Activated naive CD4-positive, alpha-beta T cell treated with anti-CD3 and anti-CD28 coated beads, Interleukin-2, amount 50 U/mL, for 72 hours (primary cell): Measurements from ENCODE around the gene CYP19A1. TPM values are rescaled to one million over a fixed set of nuclear protein-coding genes. Genes with fewer than 3 reads are reported as not detected.
"Not testable (repeated sequence)": the region's sequence is repeated elsewhere in the genome, so short reads cannot be mapped to it uniquely, and the experiment has no call there.

ENCODE experiments used
- ATAC-seq, 2 donors: fragments of 150-1000 bp; cut with Tn5 transposase; 2 replicates each; pipeline ENCODE4 v1.10.0; 2021; ENCODE audit warnings: mild to moderate bottlenecking in 2 of 2, moderate library complexity in 2 of 2
- DNase-seq, 2 donors: peaks; one replicate each; pipeline ENCODE4 v3.0.0; 2021 to 2022; ENCODE audit warnings: low spot score in 2 of 2
- H3K27ac Mint-ChIP-seq, 2 donors: one replicate each; pipeline ENCODE4 v1.8.0; 2022; ENCODE audit warnings: mild to moderate bottlenecking in 2 of 2, mixed read lengths in 2 of 2
- H3K36me3 Mint-ChIP-seq, 2 donors: one replicate each; pipeline ENCODE4 v1.8.0; 2022; ENCODE audit warnings: mixed read lengths in 2 of 2
- H3K9me3 Mint-ChIP-seq, 2 donors: one replicate each; pipeline ENCODE4 v1.8.0; 2022; ENCODE audit warnings: mixed read lengths in 2 of 2
- total RNA-seq, 2 donors: library from RNA; stranded (reverse); gene quantifications; one replicate each; pipeline ENCODE4 v1.2.3, GENCODE V29; 2022

The CYP19A1 gene
- total RNA-seq, 2 donors from 2014 or later, result 0.75 to 1.3 TPM

DNA sequence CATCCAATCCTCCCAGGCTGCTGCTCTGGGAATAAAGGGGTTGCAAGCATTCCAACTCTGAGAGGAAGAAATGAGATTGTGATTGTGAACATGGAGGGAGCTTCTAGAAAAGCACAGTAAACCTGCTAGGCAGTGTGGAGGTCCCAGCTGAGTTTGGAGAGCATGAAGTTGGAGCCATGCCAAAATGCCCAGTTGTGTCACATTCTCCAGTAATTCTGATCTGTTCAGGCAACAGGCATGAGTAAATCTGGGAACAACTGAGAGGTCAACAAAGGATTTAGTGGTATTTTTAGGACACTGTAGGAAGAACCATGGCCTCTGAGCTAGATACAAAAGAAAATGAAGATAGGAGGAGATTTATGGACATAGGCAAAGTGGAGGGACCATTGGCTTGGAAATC, 74.7 kb downstream of the CYP19A1 start:
- H3K27ac Mint-ChIP-seq, result no peak overlapping the region
- no peak for ATAC-seq

DNA sequence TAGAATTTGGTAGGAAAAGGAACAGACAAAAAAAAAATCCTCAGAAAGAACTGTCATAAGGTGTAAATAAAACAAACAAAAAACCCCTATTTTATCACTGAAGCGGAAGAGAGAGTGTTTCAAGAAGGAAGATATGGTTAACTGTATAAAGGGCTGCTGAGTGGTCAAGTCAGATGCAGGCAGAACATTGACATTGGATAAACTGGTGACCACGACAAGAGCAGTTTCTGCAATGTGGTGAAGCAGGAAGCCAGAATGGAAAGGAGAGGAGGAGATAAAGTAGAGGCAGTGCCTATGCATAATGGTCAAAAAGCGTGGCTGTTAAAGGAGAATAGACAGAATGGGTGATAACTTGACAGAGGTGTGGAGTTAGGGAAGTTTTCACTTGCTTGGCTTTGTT, 75.3 kb downstream of the CYP19A1 start:
- Mint-ChIP-seq H3K36me3 (no peaks in the 10 kb centered on the region), H3K27ac (no peak overlapping the region), H3K9me3 (peaks cover 4 to 6% of the 10 kb centered on the region in 2 donors)
- DNase-seq, result no peak
- ATAC-seq, result no peak

More for the DNA sequence above, 74.7 kb downstream of the CYP19A1 start:
- no peak for DNase-seq
- H3K36me3 Mint-ChIP-seq, result no peaks in the 10 kb centered on the region
- H3K9me3 Mint-ChIP-seq, result peaks cover 4 to 6% of the 10 kb centered on the region in 2 donors

DNA sequence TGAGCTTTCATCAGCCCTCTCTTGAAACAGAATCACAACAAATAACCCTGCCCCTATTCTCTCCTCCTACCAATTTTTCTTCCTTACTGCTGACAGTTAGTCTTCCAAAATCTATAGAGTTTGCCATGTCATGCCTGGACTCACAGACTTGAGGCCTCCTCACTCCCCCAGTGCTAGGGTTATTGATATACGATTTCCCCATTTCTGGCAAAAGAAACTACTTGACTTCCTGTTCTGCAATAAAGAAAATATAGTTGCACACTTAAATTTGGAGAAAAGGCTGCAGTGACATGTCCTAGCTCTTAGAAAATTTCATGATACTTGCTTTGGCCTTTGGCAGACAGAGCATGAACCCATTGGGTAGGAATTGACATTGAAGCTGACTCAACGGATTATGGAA, 75.9 kb downstream of the CYP19A1 start:
- DNase-seq (no peak), ATAC-seq (no peak)
- H3K9me3 Mint-ChIP-seq, result peaks cover 4 to 6% of the 10 kb centered on the region in 2 donors
- H3K27ac Mint-ChIP-seq, result no peak overlapping the region
- H3K36me3 Mint-ChIP-seq, result no peaks in the 10 kb centered on the region

DNA sequence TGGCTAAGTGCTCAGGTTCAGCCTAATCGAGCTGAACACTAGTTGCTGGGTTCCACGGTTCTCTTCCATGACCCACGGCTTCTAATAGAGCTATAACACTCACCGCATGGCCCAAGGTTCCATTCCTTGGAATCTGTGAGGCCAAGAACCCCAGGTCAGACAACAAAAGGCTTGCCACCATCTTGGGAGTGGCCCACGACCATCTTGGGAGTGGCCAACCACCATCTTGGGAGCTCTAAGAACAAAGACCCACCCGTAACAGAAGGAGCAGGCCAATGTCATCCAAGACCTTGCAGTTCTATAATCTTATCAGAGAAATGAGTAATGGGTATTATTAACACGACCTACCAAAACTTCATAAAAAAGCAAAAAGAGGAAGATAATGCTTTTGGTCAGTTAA, 77.3 kb downstream of the CYP19A1 start:
- not testable (repeated sequence) for DNase-seq, H3K27ac Mint-ChIP-seq, H3K36me3 Mint-ChIP-seq

DNA sequence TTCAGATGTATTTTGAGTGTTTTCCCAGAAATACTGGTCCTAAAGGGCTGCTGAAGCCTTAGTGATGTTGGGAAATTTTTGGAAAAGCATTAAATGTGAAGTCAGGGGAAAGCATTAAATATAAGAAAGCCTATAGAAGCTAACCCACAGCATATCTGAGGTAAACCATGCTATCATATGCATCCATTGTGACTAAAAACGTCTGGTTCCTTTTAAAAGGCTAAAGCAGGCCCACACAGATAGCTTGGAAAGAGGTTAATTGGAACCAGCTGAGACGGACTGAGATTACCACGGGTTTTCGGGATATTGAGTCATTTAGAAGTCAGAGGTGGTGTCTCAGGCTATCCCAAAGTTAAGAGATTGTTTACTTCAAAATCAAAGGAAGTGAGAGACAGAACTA, 78.2 kb downstream of the CYP19A1 start:
- no peak for DNase-seq
- H3K27ac Mint-ChIP-seq, result no peak overlapping the region
- no peaks in the 10 kb centered on the region for H3K36me3 Mint-ChIP-seq
- ATAC-seq, result no peak
- H3K9me3 Mint-ChIP-seq, result peaks cover 4 to 6% of the 10 kb centered on the region in 2 donors

More for the DNA sequence above, 77.3 kb downstream of the CYP19A1 start:
- not testable (repeated sequence) for H3K9me3 Mint-ChIP-seq, ATAC-seq

DNA sequence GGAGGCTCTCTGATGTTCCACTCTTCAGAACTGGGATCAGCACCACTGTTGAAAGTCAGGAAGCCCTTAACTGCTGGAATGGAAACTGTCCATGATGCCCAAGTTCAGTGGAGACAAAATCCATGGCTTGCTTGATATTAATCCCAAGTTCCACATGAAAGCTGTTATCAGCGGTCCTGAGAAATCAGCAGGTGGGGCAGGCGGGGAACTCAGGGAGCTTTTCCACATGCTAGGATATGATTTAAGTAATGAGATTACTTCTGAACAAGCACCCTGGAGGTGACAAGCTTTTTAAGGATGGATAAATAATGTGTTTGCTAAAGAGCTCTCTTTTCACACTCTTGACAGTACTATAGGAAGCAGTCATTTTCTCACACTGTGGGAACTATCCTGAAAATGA, 82.9 kb downstream of the CYP19A1 start:
- DNase-seq (no peak), ATAC-seq (no peak)
- no peak overlapping the region for H3K27ac Mint-ChIP-seq
- no peaks in the 10 kb centered on the region for H3K36me3 Mint-ChIP-seq
- H3K9me3 Mint-ChIP-seq, result no peaks in the 10 kb centered on the region

DNA sequence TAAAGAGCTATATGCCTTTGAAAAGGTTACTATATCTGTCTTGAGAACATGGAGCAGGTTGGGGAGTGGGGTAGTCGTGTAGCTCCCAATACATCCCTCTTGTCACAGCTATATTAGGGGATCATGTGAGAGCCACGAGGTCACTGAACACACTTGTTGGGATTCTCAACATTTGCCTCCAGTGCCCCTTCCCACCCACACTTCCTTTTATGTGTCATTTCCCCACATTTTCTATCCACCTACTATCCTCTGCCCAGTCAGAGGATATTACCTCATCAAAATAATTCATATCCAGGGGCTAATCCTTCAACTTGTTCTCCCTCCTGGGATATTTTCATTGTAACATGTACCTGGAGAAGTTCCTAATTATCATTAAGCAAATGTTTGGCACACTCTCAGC, 85.0 kb downstream of the CYP19A1 start:
- DNase-seq (no peak), ATAC-seq (no peak)
- Mint-ChIP-seq H3K36me3 (no peaks in the 10 kb centered on the region), H3K9me3 (peaks cover 3 to 5% of the 10 kb centered on the region in 2 donors), H3K27ac (no peak overlapping the region)

DNA sequence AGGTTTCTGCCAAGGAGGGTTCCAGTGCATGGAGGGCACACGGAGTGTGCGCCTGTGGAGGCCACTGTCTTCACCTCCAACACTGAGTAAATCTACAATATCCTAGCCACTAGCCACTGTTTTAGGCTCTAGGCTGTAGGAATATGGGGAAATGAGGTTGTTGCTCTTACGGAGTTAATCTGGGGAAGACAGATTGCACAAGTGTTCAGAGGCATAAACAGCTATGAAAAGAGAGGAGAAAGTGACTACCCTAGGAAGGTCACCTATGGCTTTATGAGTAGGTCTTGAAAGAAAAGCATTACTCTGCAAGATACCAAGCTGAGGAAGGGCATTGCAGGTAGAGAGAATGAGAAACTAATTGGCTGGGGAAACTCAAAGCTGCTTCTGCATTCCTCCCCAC, 85.7 kb downstream of the CYP19A1 start:
- Mint-ChIP-seq H3K9me3 (peaks cover 3 to 5% of the 10 kb centered on the region in 2 donors), H3K27ac (no peak overlapping the region), H3K36me3 (no peaks in the 10 kb centered on the region)
- DNase-seq, result no peak
- ATAC-seq, result no peak

DNA sequence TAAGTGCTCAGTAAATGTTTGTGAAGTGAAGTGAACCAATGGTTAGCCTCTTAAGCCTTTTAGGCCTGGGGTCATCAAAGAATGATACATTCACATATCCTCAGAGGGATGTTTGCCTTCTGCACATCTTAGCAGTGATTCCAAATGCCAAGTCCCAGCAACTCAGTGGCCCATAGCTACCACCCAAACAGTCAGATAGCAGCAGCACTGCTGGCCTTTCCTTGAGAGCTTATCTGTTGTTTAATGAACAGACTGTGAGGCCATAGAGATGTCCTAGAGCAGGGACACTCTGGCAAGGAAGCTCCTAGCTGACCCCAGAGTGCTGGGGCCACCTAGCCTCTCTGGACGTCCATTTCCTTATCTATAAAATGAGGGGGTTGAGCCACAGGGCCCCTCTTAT, 86.8 kb downstream of the CYP19A1 start:
- no peak for DNase-seq
- no peaks in the 10 kb centered on the region for H3K36me3 Mint-ChIP-seq
- no peak overlapping the region for H3K27ac Mint-ChIP-seq
- ATAC-seq, result no peak
- peaks cover 3 to 5% of the 10 kb centered on the region in 2 donors for H3K9me3 Mint-ChIP-seq

DNA sequence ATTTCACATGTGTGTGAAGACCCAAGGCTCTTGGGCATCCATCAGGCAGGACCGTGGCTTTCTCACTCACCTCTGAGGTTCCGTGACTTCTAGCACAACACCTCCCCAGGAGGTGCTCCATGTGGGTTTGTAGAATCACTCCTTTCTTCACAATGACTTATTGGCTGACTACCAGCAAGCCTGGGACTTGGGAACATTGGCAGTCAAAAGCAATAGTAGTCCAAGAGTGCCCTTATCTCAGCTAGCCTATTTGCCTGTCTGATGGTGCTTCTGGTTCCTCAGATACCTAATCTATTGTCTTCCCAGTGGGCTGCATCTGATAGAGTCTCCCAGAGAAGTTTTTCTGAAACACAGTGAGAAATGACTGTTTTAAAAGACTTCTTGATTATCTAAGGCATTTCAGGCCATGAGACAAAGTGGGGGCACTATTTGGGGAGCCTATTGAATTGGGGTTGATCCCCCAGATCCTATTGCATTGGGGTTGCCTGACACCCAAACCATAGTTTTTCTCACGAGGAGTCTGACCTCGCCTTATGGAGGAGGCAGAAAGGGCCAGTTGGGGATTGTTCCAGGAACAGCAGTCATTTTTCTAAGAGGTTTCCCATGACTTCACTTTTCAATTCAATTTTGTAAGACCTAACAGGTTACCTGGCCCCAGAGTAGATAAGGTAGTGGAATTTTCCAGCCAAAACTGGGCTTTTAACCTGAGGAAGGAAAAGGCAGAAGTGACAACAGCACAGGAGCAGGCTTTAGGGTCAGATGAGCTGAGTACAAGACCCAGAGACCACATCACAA, 88.0 kb downstream of the CYP19A1 start:
- no peak for DNase-seq
- ATAC-seq, result no peak
- H3K36me3 Mint-ChIP-seq, result no peaks in the 10 kb centered on the region

DNA sequence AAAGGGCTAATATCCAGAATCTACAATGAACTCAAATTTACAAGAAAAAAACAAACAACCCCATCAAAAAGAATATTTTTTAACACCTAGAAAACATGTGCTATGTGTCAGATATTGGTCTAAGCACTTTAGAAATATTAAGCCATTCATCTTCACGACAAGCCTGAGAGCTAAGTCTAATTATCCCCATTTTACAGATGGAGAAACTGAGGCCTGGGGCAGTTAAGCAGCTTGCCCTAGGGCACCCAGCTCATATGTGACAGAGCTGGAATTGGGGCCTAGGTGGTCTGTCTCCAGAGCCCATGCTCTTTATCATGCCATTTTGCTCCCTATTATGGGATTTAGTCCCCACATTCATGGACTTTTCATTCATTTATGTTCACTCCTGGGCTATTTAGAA, 92.8 kb downstream of the CYP19A1 start:
- ATAC-seq, result no peak

More for the DNA sequence above, 88.0 kb downstream of the CYP19A1 start:
- no peak overlapping the region for H3K27ac Mint-ChIP-seq
- peaks cover 3 to 5% of the 10 kb centered on the region in 2 donors for H3K9me3 Mint-ChIP-seq

DNA sequence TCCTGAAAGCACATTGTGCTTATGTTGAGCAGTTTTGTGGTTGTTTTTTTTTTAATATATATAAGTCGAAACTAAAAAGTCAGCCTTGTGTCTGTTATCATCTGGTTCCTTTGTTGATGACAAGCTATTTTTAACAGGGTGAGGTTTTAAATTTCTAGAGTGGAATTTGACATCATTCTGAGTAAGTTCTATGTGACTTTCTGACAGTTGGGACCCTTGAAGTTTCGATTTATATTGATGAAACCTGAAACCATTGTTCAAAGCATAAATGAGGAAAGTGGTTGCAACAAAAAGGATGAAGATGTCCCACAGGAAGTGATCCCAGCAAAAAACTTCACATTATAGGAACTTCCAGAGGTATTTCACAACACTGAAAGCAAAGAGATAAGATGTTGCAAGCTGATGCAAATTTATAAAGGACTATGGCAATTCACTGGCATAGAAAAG, 94.0 kb downstream of the CYP19A1 start:
- H3K9me3 Mint-ChIP-seq, result peaks cover 3 to 4% of the 10 kb centered on the region in 2 donors
- DNase-seq (no peak), ATAC-seq (peak in 1 of 2 donors; percentile 52)
- H3K27ac Mint-ChIP-seq, result peak overlapping the region in 1 of 2 donors; percentile 48
- no peaks in the 10 kb centered on the region for H3K36me3 Mint-ChIP-seq

More for the DNA sequence above, 92.8 kb downstream of the CYP19A1 start:
- Mint-ChIP-seq H3K27ac (no peak overlapping the region), H3K36me3 (no peaks in the 10 kb centered on the region), H3K9me3 (peaks cover 3 to 5% of the 10 kb centered on the region in 2 donors)
- DNase-seq, result no peak

DNA sequence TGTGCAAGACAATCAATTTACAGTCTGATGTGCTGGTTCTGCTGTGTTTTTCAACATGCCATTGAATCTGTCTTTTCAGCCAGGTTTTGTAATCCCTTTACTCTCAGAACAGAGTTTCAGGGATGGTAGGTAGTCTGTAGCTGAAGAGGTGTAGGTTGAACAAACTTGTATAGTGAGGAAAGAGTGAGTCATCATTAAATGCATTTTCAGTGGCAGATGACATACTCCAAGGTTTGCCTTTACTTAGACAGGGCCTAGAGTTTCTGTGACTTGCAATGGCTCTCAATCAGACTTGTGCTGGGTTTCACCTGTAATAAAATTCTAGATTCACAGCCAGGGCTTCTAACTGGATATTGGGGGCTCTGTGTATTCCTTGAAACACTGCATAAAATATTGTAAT, 94.6 kb downstream of the CYP19A1 start:
- ATAC-seq (peak; percentile 31 to 88), DNase-seq (no peak)
- Mint-ChIP-seq H3K36me3 (no peaks in the 10 kb centered on the region), H3K9me3 (no peaks in the 10 kb centered on the region), H3K27ac (peak overlapping the region in 1 of 2 donors; percentile 50)

DNA sequence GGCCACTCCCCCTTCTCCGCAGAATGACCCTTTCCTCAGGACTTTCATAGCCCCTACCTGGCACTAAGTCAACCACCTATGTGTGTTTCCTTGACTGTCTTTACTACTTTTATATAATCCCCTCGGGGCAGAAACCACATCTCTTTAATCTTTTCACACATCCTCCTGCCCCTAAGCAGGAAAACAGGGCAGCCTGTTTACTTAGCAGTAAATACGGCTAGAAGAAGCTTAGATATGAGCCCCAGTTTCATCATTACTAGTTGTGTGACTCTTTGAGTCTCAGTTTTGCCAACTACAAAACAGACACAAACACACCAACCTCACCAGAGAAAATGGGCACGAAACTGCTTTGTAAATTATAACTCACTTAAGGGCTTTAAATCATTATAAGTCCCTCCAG, 98.3 kb downstream of the CYP19A1 start:
- DNase-seq, result no peak
- peak in 1 of 2 donors; percentile 65 for ATAC-seq
- Mint-ChIP-seq H3K27ac (no peak overlapping the region), H3K36me3 (no peaks in the 10 kb centered on the region), H3K9me3 (no peaks in the 10 kb centered on the region)

DNA sequence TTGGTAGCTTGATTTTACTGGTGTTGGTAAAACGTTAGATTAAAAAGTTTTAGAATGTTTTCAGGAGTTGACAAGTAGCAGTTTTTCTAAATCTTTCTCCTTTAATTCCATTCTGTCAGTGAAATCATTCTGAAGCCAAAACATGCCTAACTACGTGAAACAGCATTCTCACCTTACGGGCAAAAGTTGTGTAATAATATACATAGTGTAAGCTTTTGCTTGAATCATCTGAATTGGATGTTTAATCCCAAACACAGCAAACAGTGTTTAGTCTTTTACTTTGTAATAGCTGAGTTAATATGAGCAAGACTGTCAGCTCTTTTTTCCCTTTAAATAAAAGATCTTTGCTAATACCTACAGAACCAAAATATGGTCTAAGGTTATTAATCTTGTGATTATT, 100.6 kb downstream of the CYP19A1 start:
- DNase-seq (no peak), ATAC-seq (no peak)
- no peak overlapping the region for H3K27ac Mint-ChIP-seq
- no peaks in the 10 kb centered on the region for H3K9me3 Mint-ChIP-seq
- no peaks in the 10 kb centered on the region for H3K36me3 Mint-ChIP-seq

DNA sequence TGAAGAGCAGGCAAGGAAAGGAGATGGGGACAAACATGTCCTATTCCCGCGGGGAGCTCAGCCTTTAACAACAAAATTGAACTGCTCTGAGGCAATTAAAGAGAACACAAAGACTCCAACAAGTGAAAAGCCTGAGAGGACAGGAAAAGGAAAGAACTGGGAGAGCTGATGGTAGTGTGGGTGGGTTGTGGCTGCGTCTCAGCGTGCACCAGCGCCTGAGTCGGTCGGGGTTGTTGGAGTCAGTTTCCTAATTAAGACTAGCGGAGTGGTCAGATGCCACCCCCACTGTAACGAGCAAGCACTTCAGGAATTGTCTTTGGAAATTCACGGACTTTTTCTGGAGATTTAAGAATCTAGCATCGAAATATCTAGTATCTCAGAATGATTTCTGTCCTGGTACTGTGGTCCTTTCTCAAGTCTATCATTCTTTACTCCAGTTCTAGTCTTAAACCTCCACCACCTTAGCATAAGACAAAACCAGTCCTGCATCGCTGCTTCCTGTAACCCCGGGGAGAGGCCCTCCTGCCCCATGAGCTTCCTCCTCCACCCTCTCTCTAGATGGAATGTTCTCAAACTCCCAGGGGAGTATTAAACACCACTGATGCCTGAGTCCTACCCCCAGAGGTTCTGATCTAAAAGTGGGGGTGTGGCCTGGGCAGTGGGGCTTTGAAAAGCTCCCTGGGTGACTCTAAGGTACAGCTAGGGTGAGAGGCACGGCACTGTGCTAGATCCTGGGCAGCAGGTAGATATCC, 104.0 kb downstream of the CYP19A1 start:
- Mint-ChIP-seq H3K9me3 (no peaks in the 10 kb centered on the region), H3K36me3 (no peaks in the 10 kb centered on the region), H3K27ac (no peak overlapping the region)
- ATAC-seq (no peak), DNase-seq (no peak)

DNA sequence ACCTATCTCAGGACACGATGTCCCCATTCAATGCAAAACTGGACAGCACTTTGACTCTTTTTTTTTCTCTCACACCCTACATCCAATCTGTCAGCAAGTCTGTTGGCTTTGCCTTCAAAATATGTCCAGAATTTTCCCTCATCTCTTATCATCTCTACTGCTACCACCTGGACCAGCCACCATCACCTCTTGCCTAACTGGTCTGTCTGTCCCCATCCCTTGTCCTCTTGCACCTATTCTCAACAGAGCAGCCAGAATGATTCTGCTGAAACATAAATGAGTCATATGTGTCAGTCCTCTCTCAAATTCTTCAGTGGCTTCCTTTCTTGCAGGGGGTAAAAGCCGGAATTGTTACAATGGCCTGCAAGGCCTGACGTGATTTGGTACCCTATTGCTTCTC, 105.8 kb downstream of the CYP19A1 start:
- no peaks in the 10 kb centered on the region for H3K36me3 Mint-ChIP-seq
- no peak for ATAC-seq

More for the DNA sequence above, 105.8 kb downstream of the CYP19A1 start:
- Mint-ChIP-seq H3K27ac (no peak overlapping the region), H3K9me3 (no peaks in the 10 kb centered on the region)
- DNase-seq, result no peak
